Endothelial cell of umbilical vein (primary cell): ENCODE measurements around the gene KLHL30. TPM values are rescaled to one million over a fixed set of nuclear protein-coding genes. Genes with fewer than 3 reads are reported as not detected.

ENCODE experiments used
- BruUV-seq: library from RNA; stranded (reverse); fragments of 400-500 nt; replicated peaks from 2 replicates; lab custom pipeline; 2021; lab: Mats Ljungman, UMichigan
- CTCF ChIA-PET: fragments of 300-600, 350-600 bp; sonication (Branson Sonifier 250); formaldehyde crosslinking; loops from one replicate; lab custom pipeline; 2021; ENCODE audit warnings: antibody characterized with exemption, inconsistent platforms; lab: Charles Lee
- POLR2A ChIA-PET: fragments of 300-600, 350-600 bp; sonication (Branson Sonifier 250); formaldehyde crosslinking; loops from one replicate; lab custom pipeline; 2021; ENCODE audit warnings: antibody characterized with exemption, inconsistent platforms; lab: Charles Lee
- DNase-seq: peaks from one replicate; pipeline ENCODE4 v3.0.0-alpha.2; 2011; ENCODE audit warnings: low read depth, low spot score
- FAIRE-seq: peaks from 2 replicates; lab custom pipeline; 2011; peaks lifted over from hg19 to GRCh38; lab: Jason Lieb, UNC
- H2AFZ ChIP-seq: 2 replicates; pipeline ENCODE4 v1.6.0; 2012; ENCODE audit warnings: low read depth, low read length, control low read depth, inconsistent platforms
- H3K27ac ChIP-seq: 2 replicates; pipeline ENCODE4 v1.5.1; 2011; ENCODE audit warnings: low read depth, mild to moderate bottlenecking, control low read depth, low read length, moderate library complexity; ENCODE audit not compliant: insufficient read depth
- H3K27me3 ChIP-seq, 2 experiments: 2 replicates each; pipeline versions ENCODE4 v1.6.0 to v1.6.1; 2011; ENCODE audit warnings: low read length in 2 of 2, mixed read lengths in 1 of 2; ENCODE audit not compliant: control insufficient read depth in 2 of 2, insufficient read depth in 2 of 2
- H3K36me3 ChIP-seq, 2 experiments: 2 replicates in 1 of 2; 3 replicates in 1 of 2; pipeline ENCODE4 v1.5.1; 2011; ENCODE audit warnings: low read length in 2 of 2, mild to moderate bottlenecking in 1 of 2, moderate library complexity in 1 of 2; ENCODE audit not compliant: control insufficient read depth in 2 of 2, insufficient read depth in 2 of 2; ENCODE audit errors: extremely low read depth in 1 of 2
- H3K4me1 ChIP-seq: 3 replicates; pipeline ENCODE4 v1.5.1; 2011; ENCODE audit warnings: mild to moderate bottlenecking, low read length; ENCODE audit not compliant: control insufficient read depth, insufficient read depth; ENCODE audit errors: extremely low read depth
- H3K4me2 ChIP-seq: 2 replicates; pipeline ENCODE4 v1.6.1; 2011; ENCODE audit warnings: low read length, control low read depth, mixed read lengths; ENCODE audit not compliant: insufficient read depth
- H3K4me3 ChIP-seq, 3 experiments: fragments of 200-600 bp in 1 of 3; sonication (generic), shearing (Covaris generic) in 1 of 3; replicated peaks in 1 of 3; 2 replicates each; pipeline ENCODE4 v1.5.1; 2011 to 2016; ENCODE audit warnings: control low read depth in 3 of 3, low read length in 3 of 3, mild to moderate bottlenecking in 2 of 3, inconsistent platforms in 1 of 3, low read depth in 1 of 3, moderate library complexity in 1 of 3; ENCODE audit not compliant: insufficient read depth in 1 of 3
- H3K79me2 ChIP-seq: 2 replicates; pipeline ENCODE4 v1.6.0; 2012; ENCODE audit warnings: low read length, inconsistent platforms; ENCODE audit not compliant: control insufficient read depth, insufficient read depth
- H3K9ac ChIP-seq: replicated peaks from 2 replicates; pipeline ENCODE3; 2011; ENCODE audit warnings: low read length, control low read depth; ENCODE audit not compliant: insufficient read depth; ENCODE audit errors: extremely low read depth
- H3K9me1 ChIP-seq: replicated peaks from 3 replicates; pipeline ENCODE4 v1.6.0; 2011; ENCODE audit warnings: mild to moderate bottlenecking, low read length; ENCODE audit not compliant: control insufficient read depth, insufficient read depth; ENCODE audit errors: extremely low read depth
- H3K9me3 ChIP-seq: replicated peaks from 2 replicates; pipeline ENCODE4 v1.5.1; 2012; ENCODE audit warnings: low read length, inconsistent platforms; ENCODE audit not compliant: control insufficient read depth, insufficient read depth
- H4K20me1 ChIP-seq: replicated peaks from 2 replicates; pipeline ENCODE3; 2011; ENCODE audit warnings: mild to moderate bottlenecking, low read length; ENCODE audit not compliant: control insufficient read depth, insufficient read depth; ENCODE audit errors: extremely low read depth
- EZH2 ChIP-seq: IDR thresholded peaks from 2 replicates; pipeline ENCODE4 v1.6.1; 2012; ENCODE audit warnings: borderline replicate concordance, low read depth, mild to moderate bottlenecking, moderate library complexity, low read length, inconsistent platforms; ENCODE audit not compliant: severe bottlenecking
- FOS ChIP-seq: IDR thresholded peaks from 2 replicates; pipeline ENCODE4 v1.6.1; 2011; ENCODE audit warnings: mild to moderate bottlenecking, low read length, moderate library complexity, borderline replicate concordance; ENCODE audit not compliant: insufficient read depth
- JUN ChIP-seq: IDR thresholded peaks from 2 replicates; pipeline ENCODE4 v1.6.1; 2011; ENCODE audit warnings: borderline replicate concordance, low read depth; ENCODE audit not compliant: insufficient read length, insufficient read depth
- MYC ChIP-seq: IDR thresholded peaks from one replicate; pipeline ENCODE4 v1.6.1; 2011; ENCODE audit warnings: mild to moderate bottlenecking, low read depth, low read length
- POLR2A ChIP-seq: IDR thresholded peaks from 2 replicates; pipeline ENCODE4 v1.6.1; 2012; ENCODE audit warnings: low read depth, mild to moderate bottlenecking, control low read depth, low read length
- dilution Hi-C: fragments of 300-500 bp; cut with MboI; formaldehyde crosslinking; loops from one replicate; pipeline ENCODE4 v1.15.0; 2019; ENCODE audit warnings: low sequenced_read_pairs; ENCODE audit not compliant: extremely low pct_ligation_motif_present
- intact Hi-C: fragments of 100-400 bp; cut with micrococcal nuclease; formaldehyde crosslinking; loops from one replicate; pipeline ENCODE4 v1.10.0; 2022
- polyA plus RNA-seq, 4 experiments: library from polyadenylated mRNA; depleted of rRNA in 3 of 4; stranded (reverse) in 3 of 4; unstranded in 1 of 4; fragments of >200 nt; gene quantifications; 2 replicates each; pipeline versions ENCODE4 v1.2.1 to v1.2.3, GENCODE V29; 2011 to 2012; ENCODE audit warnings: missing spikeins in 1 of 4
- total RNA-seq: library from RNA; stranded (reverse); gene quantifications from 2 replicates; pipeline ENCODE4 v1.2.3, GENCODE V29; 2021
- TF ChIP-seq, protein P1 (sequence below): IDR thresholded peaks from 2 replicates; pipeline ENCODE4 v1.6.1; 2011; ENCODE audit not compliant: insufficient read depth, insufficient read length
- TF ChIP-seq, protein P2 (sequence below), 2 donors: IDR thresholded peaks; 1 replicate in 1 of 2; 2 replicates in 1 of 2; pipeline ENCODE4 v1.5.1; 2011; ENCODE audit warnings: low read length in 2 of 2, mild to moderate bottlenecking in 2 of 2, moderate library complexity in 2 of 2, control low read depth in 1 of 2, inconsistent platforms in 1 of 2, low read depth in 1 of 2; ENCODE audit not compliant: insufficient read depth in 1 of 2; ENCODE audit errors: extremely low read depth in 1 of 2

Gene KLHL30
- total and polyA plus RNA-seq, 2 donors (not counting 3 experiments of a cell fraction or from before 2014, with no cell fraction given), result not detected

DNA sequence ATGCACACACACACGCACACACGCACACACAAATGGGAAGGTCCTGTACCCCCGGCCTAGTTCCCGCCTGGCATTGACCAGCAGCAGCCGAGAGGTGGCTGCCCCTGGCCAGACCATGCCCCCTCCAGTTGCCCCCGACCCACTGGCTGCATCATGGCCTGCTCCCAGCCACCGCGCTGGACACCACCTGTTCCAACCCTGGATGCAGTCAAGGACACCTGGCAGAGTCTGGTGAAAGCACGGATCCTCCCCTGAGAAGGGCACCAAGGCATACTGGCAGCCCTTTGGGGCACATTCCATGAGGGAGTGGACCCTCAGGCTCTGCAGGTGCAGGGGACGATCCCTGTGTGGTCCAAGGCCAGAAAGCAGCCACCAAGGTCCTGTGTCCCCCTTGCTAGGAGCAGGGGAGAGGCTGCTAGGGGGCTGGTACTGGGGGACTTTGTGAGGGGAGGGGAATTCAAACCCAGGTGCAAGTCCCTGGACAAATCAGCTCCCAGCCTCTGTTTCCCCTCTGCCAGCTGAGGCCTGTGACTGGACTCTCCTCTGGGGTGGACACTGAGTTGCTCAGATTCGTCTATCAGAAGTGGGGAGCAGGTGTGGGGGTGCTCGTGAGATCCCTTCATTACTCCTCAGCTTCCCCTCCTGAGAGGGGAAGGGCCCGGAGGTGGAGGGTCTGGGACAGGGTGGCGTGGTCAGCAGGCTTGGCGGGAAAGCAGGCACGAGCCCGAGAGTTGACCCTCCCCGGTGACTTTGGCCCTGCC lies 34.8 kb upstream of the KLHL30 start:
- no peaks in the 10 kb centered on the region for H3K4me1 ChIP-seq
- no peaks in the 10 kb centered on the region for H3K36me3 ChIP-seq
- H3K79me2 ChIP-seq, result no peaks in the 10 kb centered on the region
- H3K4me2 ChIP-seq, result no peak overlapping the region
- FAIRE-seq, result no peak
- no peaks in the 10 kb centered on the region for H3K9me3 ChIP-seq
- TF ChIP-seq MYC (no peak), POLR2A (no peak), JUN (no peak), FOS (no peak), EZH2 (no peak)
- TF ChIP-seq, protein P1, sequence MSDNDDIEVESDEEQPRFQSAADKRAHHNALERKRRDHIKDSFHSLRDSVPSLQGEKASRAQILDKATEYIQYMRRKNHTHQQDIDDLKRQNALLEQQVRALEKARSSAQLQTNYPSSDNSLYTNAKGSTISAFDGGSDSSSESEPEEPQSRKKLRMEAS, result no peak
- TF ChIP-seq, protein P2, sequence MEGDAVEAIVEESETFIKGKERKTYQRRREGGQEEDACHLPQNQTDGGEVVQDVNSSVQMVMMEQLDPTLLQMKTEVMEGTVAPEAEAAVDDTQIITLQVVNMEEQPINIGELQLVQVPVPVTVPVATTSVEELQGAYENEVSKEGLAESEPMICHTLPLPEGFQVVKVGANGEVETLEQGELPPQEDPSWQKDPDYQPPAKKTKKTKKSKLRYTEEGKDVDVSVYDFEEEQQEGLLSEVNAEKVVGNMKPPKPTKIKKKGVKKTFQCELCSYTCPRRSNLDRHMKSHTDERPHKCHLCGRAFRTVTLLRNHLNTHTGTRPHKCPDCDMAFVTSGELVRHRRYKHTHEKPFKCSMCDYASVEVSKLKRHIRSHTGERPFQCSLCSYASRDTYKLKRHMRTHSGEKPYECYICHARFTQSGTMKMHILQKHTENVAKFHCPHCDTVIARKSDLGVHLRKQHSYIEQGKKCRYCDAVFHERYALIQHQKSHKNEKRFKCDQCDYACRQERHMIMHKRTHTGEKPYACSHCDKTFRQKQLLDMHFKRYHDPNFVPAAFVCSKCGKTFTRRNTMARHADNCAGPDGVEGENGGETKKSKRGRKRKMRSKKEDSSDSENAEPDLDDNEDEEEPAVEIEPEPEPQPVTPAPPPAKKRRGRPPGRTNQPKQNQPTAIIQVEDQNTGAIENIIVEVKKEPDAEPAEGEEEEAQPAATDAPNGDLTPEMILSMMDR (IDR thresholded peaks at IDR 0.05; ENCODE audit: extremely low read depth in 1 of 2, insufficient read depth in 1 of 2, low read depth in 1 of 2, low read length in 2 of 2), result no peak
- no peak overlapping the region for H3K9ac ChIP-seq
- no peaks in the 10 kb centered on the region for H4K20me1 ChIP-seq
- no peak overlapping the region for H3K4me3 ChIP-seq
- H3K27ac ChIP-seq, result no peak overlapping the region
- no peak overlapping the region for H2AFZ ChIP-seq
- H3K9me1 ChIP-seq, result no peaks in the 10 kb centered on the region
- no TSS peak for BruUV-seq
- CTCF ChIA-PET, result no interaction called here
- dilution Hi-C loops (no loop called here), intact Hi-C loops (loop anchor here (10.0 kb wide), 1 partner anchor 179 kb away; no protein-coding TSS in a partner anchor)
- H3K27me3 ChIP-seq, result no peaks in the 10 kb centered on the region
- POLR2A ChIA-PET, result no interaction called here
- DNase-seq, result no peak
